HG02884 (cell line): ENCODE data around the gene BAD.
"Not testable (repeated sequence)": the region's sequence is repeated elsewhere in the genome, so short reads cannot be mapped to it uniquely, and the experiment has no call there.

Experiments used
- ATAC-seq: cut with Tn5 transposase; IDR thresholded peaks from one replicate; pipeline ENCODE4 v1.9.1; 2021; ENCODE audit warnings: mild to moderate bottlenecking, moderate library complexity; ENCODE audit not compliant: unreplicated experiment

Gene BAD

GRCh38 chr11:64284048-64284961 is at the start of gene BAD:
Gene BAD, minus strand, starts transcription at chr11:64284665. Its CDS starts 297 bp downstream, at chr11:64284368.
- peak; percentile 72 for ATAC-seq

DNA sequence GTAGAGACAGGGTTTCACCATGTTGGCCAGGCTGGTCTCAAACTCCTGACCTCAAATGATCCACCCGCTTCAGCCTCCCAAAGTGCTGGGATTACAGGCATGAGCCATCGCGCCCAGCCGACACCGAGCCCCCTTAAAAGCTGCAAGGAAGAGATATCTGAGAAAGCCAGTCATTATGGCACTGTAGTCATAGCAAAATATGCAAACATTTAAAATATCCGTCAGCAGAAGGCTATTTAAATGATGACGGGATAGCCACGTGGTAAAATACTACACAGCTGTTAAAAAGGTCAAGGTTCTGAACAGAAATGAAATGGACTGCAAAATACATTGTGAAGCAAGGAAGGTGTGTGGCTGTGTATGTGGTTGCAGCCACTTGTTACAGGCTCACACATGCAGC is 49.1 kb upstream of the BAD start:
- no peak for ATAC-seq

- no peak for ATAC-seq
Observed at GRCh38 chr11:64331569-64332371, 47.3 kb upstream of the BAD start.

DNA sequence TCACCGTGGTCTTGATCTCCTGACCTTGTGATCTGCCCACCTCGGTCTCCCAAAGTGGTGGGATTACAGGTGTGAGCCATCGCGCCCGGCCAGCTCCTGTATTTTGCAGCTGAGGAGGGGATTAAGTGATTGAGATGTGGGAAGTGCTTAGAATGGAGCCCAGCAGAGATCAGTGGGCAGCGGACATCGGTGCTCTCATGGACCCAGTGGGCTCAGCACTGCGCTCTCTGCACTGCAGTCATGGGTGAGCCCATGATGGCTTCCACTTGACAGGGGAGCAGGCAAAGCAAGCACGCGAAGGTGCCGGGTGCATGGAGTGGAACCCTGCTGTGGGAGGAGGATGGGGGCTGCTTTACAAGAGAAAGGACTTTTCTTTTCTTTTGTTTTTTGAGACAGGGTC is 46.4 kb upstream of the BAD start:
- no peak for ATAC-seq

GRCh38 chr11:64327993-64328392 is 43.5 kb upstream of the BAD start:
- ATAC-seq = no peak

DNA sequence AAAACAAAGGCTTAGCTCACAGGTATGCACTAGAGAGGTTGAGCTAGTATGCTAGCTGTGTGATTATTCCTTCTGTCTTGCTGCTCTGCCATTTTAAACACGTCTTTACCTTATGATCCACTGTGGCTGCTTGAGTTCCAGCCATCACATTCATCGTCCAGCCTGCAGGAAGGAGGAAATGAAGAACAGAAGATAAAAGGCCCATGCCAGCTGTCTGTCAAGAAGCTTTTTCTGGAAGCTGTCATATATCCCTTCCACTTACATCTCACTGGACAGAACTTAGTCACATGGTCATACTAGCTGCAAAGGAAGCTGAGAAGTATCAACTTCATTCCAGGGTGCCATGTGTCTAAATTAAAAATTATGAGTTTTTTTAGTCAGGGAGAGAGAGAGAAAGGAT is 42.9 kb upstream of the BAD start:
- no peak for ATAC-seq

- ATAC-seq = no peak
Observed at GRCh38 chr11:64324692-64325469, 40.4 kb upstream of the BAD start.

DNA sequence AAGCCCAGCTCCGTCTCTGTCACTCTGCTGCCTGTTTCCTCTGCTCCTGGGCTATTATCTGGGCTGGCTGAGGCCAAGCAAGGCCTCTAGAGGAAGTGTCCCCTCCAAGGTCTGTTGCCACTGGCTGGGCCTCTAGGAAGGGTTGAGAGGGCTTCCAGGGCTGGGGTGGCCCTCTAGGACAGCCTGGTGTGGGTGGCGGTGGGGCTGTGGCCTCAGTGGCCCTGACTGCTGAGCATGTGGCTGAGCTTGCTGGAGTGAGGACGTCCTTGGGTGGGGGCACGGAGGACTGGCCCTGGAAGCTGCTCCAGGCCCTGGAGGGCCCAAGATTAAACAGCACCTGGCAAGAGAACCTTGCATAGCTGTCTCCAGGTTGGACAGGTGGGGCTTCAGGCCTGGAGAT is 39.5 kb upstream of the BAD start:
- not testable (repeated sequence) for ATAC-seq

DNA sequence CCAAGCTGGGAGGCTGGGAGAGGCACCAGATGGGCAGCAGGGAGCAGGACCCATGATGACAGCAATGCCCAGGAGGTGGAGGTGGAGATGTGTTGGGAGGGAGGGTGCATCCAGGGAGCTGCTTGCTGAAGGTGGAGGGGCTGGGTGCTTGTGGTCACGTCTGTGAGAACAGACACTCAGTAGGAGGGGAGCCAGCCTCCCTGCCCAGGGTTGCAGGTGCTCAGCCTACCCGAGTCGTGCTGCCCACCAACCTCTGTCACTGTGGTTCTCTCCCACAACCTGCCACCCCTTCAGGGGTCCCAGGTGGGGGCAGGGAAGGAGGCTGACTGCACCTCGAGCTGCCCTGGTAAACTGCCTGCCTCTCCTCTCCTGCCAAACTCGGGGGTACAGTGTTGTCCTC is 38.9 kb upstream of the BAD start:
- no peak for ATAC-seq

DNA sequence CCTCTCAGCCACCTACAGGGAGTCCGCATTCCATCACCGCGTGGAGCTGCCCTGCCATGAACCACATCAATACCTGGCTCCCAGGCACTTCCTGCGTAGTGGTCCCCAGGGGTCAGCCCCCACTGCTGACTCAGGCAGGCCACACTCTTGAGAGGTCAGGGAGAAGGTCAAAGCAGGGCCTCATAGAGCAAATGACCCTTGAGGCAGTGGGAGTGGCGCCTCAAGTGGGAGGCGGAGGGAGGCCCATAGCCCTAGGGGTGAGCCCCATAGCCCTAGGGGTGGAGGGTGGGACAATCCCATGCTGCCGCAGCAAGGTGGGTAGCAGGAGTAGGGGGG is 38.4 kb upstream of the BAD start:
- no peak for ATAC-seq

DNA sequence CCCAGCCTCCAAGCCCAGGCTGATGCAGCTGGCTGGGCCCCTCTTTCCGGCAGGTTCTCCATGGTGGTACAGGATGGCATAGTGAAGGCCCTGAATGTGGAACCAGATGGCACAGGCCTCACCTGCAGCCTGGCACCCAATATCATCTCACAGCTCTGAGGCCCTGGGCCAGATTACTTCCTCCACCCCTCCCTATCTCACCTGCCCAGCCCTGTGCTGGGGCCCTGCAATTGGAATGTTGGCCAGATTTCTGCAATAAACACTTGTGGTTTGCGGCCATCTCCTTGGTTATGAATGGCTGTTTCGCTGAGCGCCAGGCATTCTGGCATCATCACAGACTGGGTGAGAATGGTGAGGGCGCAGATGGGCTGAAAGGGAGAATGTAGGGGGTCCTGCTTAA is 37.1 kb upstream of the BAD start:
- ATAC-seq = no peak

DNA sequence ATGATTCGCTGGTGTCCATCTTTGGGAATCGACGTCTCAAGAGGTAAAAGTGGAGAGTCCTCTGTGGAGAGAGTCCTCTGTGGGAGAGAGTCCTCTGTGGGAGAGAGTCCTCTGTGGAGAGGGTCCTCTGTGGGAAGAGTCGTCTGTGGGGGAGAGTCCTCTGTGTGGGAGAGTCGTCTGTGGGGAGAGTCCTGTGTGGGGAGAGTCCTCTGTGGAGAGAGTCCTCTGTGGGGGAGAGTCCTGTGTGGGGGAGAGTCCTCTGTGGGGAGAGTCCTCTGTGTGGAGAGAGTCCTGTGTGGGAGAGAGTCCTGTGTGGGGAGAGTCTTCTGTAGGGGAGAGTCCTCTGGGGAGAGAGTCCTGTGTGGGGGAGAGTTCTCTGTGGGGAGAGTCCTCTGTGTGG is 36.6 kb upstream of the BAD start:
- no peak for ATAC-seq

GRCh38 chr11:64320556-64320955 is 36.1 kb upstream of the BAD start:
- no peak for ATAC-seq

DNA sequence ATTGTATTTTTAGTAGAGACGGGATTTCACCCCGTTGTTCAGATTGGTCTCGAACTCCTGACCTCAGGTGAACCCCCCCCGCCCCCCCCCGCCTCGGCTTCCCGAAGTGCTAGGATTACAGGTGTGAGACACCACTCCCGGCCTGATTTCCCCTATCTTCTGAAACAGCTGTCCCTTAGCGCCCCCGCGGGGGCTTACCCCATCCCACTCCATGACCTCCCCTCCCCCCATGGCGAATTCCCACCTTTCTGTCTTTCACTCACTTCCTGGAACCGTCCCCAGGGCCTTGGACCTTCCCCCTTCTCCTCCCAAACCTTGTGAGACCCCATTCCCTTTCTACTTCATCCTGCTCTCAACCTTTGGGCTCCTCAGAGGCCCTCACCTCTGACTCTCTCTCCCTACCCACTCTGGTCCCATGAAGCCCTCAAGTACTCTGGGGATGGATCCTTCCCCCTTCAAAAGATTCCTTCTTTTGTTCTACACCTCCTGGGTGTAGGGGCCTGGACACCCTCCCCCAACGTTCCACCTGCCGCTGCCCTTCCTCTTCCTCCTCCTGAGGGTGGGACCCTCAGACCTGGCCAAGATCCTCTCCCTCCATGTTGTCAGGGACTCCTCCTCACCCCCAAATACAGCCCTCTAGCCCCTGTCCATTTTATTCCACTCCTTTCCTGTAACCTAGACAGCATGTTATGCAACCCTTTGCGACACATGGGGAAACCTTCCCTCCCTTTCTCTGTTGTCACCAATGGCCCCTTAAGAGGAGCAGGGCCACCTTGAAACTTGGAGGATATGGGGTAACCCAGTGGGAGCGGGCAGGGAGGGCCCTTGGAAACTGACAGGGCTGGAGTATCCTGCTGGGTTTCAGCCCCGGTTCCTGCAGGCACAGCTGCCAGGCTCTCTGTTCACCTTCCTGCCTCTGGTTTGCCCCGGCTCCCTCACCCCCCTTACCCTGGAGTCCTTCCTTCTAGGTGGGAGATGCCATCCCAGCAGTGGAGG is 34.6 kb upstream of the BAD start:
- no peak for ATAC-seq

DNA sequence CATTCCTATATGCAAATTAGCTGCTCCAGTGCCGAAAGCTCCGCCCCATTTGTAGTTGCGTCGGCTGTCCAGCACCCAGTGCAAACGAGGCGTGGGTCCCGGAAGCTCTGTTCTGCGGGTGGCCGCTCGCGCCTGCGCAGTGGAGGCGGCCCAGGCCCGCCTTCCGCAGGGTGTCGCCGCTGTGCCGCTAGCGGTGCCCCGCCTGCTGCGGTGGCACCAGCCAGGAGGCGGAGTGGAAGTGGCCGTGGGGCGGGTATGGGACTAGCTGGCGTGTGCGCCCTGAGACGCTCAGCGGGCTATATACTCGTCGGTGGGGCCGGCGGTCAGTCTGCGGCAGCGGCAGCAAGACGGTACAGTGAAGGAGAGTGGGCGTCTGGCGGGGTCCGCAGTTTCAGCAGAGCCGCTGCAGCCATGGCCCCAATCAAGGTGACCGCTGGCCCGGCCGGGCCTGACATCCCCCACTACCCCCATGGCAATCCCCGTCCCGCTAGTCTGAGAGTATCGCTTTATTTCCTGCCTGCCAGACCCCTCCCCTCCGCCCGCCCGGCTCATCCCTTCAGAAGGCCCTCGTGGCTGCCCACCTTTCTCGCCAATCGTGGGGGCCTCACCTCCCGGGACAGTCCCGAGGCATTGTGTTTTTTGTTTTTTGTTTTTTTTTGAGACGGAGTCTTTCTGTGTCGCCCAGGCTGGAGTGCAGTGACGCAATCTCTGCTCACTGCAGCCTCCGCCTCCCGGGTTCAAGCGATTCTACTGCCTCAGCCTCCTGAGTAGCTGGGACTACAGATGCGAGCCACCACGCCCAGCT is 33.7 kb upstream of the BAD start, which contains the start of gene PRDX5:
Gene PRDX5, plus strand, starts transcription at position 161 of the 805 bp plus-strand sequence. Its CDS starts 95 bp downstream, at position 256.
- peak; percentile 72 for ATAC-seq

DNA sequence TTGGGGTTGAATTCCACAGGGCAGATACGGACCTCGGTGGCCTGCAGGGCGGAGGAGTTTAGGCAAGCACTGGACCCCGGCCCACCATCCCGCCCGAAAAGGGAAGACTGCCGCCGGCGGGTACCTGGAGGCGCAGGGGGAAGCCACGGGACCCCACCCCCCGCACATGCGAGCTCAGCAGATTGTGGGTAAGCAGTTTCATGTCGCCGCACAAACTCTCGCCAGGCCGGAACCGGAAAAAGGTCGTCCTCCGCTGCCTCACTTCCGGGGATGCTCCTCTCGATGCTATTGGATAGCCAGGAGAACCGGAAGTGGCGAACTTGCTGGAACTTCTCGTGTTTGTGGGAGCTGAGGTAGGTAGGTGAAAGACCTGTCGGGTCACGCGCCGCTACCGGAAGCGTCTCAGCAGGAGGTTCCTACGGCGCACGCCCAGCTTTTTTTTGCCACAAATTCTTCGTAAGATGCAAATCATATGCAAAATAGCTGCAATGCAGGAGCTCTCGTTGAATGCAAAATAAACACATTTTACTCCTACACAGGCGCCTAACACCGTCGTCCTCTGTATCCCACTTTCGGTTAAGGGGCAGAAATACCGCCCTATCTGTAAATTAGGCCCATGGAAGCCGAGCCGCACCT is 33.0 kb upstream of the BAD start, which contains the start of gene TRMT112:
Gene TRMT112, minus strand, starts transcription at position 235 of the 636 bp plus-strand sequence. Its CDS starts 33 bp downstream, at position 202.
- peak; percentile 66 for ATAC-seq

DNA sequence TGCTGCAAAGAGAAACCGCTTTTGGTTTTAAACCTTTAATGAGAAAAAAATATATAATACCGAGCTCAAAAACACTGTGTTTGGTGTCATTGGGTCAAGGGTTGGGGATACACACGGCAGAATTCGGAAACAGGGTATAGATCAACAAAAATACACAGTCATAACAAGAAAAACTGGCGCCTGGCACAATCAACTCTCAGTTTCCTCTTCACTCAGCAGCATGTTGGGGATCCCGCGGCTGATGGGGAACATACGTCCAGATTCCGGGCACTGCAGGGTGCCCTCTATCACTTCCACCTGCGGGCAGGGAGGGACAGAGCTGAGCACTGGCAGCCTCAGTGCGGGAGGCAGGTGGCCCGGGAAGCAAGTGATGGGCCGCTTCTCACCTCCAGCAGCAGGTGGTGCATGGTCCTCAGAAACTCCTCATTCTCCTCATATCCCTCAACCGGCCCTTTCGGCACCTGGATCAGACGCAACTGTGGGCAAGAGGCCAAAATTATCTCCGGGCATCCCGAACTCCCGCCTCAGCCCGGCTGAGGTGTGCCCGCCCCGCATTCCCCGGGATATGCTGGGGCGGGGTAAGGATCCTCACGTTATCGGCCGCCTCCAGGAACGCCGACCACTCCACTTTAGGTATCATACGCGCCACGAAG is 32.3 kb upstream of the BAD start:
- no peak for ATAC-seq
